Right cardiac atrium (tissue), 5 donors: ENCODE results near the gene UNCX. TPM values are rescaled to one million over a fixed set of nuclear protein-coding genes. Genes with fewer than 3 reads are reported as not detected.
A peak's percentile ranks its signal among the peaks of the same experiment; 100 is the strongest.
"Not testable (repeated sequence)": the region's sequence is repeated elsewhere in the genome, so short reads cannot be mapped to it uniquely, and the experiment has no call there.

Source experiments
- ATAC-seq, 2 donors: fragments of 200-7000 bp; cut with Tn5 transposase; one replicate each; pipeline versions ENCODE4 v1.8.0 to v1.9.1; 2020; ENCODE audit warnings: moderate library complexity in 2 of 2, mild to moderate bottlenecking in 1 of 2
- DNase-seq, 3 donors: peaks; one replicate each; pipeline ENCODE4 v3.0.0-alpha.2; 2020
- H3K27ac ChIP-seq: one replicate; pipeline ENCODE4 v1.5.1; 2013; ENCODE audit warnings: mild to moderate bottlenecking, low read length, control low read depth, moderate library complexity
- H3K27me3 ChIP-seq: one replicate; pipeline ENCODE4 v1.6.1; 2013; ENCODE audit not compliant: control insufficient read depth, insufficient read depth
- H3K4me1 ChIP-seq: one replicate; pipeline ENCODE4 v1.6.1; 2013; ENCODE audit warnings: low read length; ENCODE audit not compliant: control insufficient read depth, insufficient read depth
- H3K4me3 ChIP-seq: one replicate; pipeline ENCODE4 v1.5.1; 2013; ENCODE audit warnings: low read length, control low read depth
- H3K9me3 ChIP-seq: one replicate; pipeline ENCODE4 v1.6.1; 2013; ENCODE audit warnings: low read length; ENCODE audit not compliant: control insufficient read depth
- WGBS: extraction: QIAGEN DNeasy Blood & Tissue Kit; methylation state at CpG from one replicate; pipeline ENCODE4 v1.1.7; 2013; 5-methylcytosine and 5-hydroxymethylcytosine counted together
- intact Hi-C, 4 donors: fragments of 100-400 bp; cut with DNase I; formaldehyde crosslinking; loops; one replicate each; pipeline versions ENCODE4 v1.11.0 to v1.14.0; 2022 to 2023
- polyA plus RNA-seq: library from polyadenylated mRNA; stranded (reverse); fragments of 200-250 nt; gene quantifications from one replicate; pipeline ENCODE4 v1.2.3, GENCODE V29; 2013
- total RNA-seq, 4 donors: library from RNA; stranded (reverse); fragmentation: NEBNext Ultra II Directional; extraction: Animal tissue kit (Norgen Biotek cat#: 25700); gene quantifications; one replicate each; pipeline ENCODE4 v1.2.1, GENCODE V29; 2021
- donor health status: healthy with polysubstance abuse.
- donor health status: DM: no; HTN: yes; CAD: no.
- donor health status: DM: no; HTN: no; CAD: no.
- donor health status: DM: no; HTN: yes; CAD: no; lungs with severe emphysema.
- donor health status: DM: yes; HTN: yes; CAD: no.

Gene UNCX
- total and polyA plus RNA-seq, 5 donors, result not detected

- Histone ChIP-seq H3K9me3 (no peaks in the 10 kb centered on the region), H3K27ac (no peak overlapping the region), H3K4me3 (no peak overlapping the region), H3K27me3 (no peaks in the 10 kb centered on the region), H3K4me1 (no peaks in the 10 kb centered on the region)
- DNase-seq (no peak), ATAC-seq (no peak)
- 83% methylated on average over 15 of the region's 15 CpGs for WGBS
- intact Hi-C loops, result no loop called here
These were observed 30.8 kb upstream of the UNCX start for GRCh38 chr7:1201916-1202315.

- intact Hi-C loops, ATAC-seq, H3K4me1 ChIP-seq, H3K4me3 ChIP-seq, H3K27ac ChIP-seq, H3K27me3 ChIP-seq, DNase-seq, H3K9me3 ChIP-seq: not testable (repeated sequence)
- WGBS, result 93% methylated on average over 6 of the region's 6 CpGs
These were observed 29.8 kb upstream of the UNCX start for GRCh38 chr7:1202914-1203313.

GRCh38 chr7:1204460-1205140 lies 28.1 kb upstream of the UNCX start:
- H3K9me3 ChIP-seq, result no peaks in the 10 kb centered on the region
- intact Hi-C loops, result no loop called here
- WGBS, result 54% methylated on average over 19 of the region's 19 CpGs
- no peaks in the 10 kb centered on the region for H3K27me3 ChIP-seq
- ATAC-seq, result no peak
- H3K27ac ChIP-seq, result no peak overlapping the region
- peak in 1 of 3 donors; percentile 62 for DNase-seq
- no peak overlapping the region for H3K4me3 ChIP-seq
- H3K4me1 ChIP-seq, result no peaks in the 10 kb centered on the region

DNA sequence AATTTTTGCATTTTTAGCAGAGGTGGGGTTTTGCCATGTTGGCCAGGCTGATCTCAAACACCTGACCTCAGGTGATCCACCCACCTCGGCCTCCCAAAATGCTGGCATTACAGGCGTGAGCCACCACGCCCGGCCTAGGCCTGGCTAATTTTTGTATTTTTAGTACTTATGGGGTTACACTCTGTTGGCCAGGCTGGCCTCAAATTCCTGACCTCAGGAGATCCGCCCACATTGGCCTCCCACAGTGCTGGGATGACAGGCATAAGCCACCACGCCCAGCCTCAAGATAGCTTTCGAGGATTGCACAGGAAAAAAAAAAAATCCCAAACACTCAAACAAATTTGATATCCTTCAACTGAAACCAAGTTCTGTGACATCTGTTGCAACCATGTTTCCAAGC lies 26.9 kb upstream of the UNCX start:
- DNase-seq, H3K27me3 ChIP-seq, H3K9me3 ChIP-seq, H3K4me1 ChIP-seq, ATAC-seq, H3K27ac ChIP-seq, H3K4me3 ChIP-seq, intact Hi-C loops: not testable (repeated sequence)
- WGBS, result 86% methylated on average over 7 of the region's 7 CpGs

DNA sequence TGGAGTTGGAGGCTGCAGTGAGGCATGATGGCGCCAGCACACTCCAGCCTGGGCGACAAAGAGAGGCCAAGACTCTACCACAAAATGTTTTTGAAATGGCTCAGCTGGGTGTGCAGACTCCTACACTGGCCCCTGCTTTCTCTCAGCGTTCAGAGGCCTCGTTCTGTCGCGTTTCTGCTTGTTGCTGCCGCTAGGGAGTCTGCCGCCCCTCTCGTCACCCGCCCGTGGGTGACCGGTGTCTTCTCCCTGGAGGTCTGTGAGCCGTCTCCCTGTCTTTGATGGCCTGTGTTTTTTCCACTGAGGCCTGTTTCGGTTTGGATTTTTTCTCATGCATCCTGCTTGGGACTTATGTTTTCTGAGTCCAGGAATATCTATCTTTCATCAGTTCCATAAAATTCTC lies 23.6 kb upstream of the UNCX start:
- intact Hi-C loops, result no loop called here

GRCh38 chr7:1210321-1210978 lies 22.2 kb upstream of the UNCX start:
- peak in 1 of 2 donors; percentile 35 for ATAC-seq
- H3K27me3 ChIP-seq, result no peaks in the 10 kb centered on the region
- no peak overlapping the region for H3K4me3 ChIP-seq
- no peak overlapping the region for H3K27ac ChIP-seq
- no peaks in the 10 kb centered on the region for H3K9me3 ChIP-seq
- WGBS, result 8% methylated on average over 18 of the region's 18 CpGs
- peak in 2 of 3 donors; percentile 36 to 65 for DNase-seq
- H3K4me1 ChIP-seq, result no peaks in the 10 kb centered on the region
- intact Hi-C loops, result no loop called here

More for the DNA sequence above, 23.6 kb upstream of the UNCX start:
- ATAC-seq (no peak), DNase-seq (peak in 1 of 3 donors; percentile 18)
- no peaks in the 10 kb centered on the region for H3K27me3 ChIP-seq
- H3K9me3 ChIP-seq, result no peaks in the 10 kb centered on the region
- WGBS, result 76% methylated on average over 14 of the region's 14 CpGs
- H3K4me1 ChIP-seq, result no peaks in the 10 kb centered on the region
- no peak overlapping the region for H3K4me3 ChIP-seq
- no peak overlapping the region for H3K27ac ChIP-seq

DNA sequence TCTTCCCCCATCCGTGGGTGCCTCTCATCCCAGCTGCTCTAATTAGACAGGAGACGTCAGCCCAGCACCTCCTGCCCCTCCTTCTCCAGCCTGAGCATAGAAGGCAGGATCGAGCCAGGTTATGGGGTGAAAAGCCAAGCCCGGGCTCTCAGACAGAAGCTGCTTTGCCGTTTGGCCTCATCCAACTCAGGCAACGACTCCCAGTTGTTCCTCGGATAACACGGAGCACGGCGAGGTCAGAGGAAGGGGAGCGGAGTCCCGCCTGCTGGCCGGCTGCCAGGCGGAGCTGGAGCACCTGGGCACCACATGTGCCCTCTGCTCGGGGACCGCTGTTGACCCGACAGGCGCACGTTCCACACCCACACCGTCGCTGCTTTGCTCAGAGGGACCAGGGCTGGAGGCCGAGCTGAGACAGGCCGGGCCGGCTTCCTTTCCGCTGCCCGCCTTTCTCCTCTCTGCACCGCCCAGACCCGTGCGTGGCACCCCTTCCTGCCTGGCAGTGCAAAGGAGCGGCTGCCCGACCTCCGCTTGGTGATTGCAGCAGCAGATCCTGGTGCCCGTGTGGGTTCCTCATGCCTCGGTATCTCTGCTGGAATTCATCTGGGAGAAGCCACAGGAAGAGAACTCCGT lies 21.6 kb upstream of the UNCX start:
- DNase-seq, result peak in 1 of 3 donors; percentile 49
- H3K4me3 ChIP-seq, result no peak overlapping the region
- H3K27ac ChIP-seq, result no peak overlapping the region
- no peaks in the 10 kb centered on the region for H3K27me3 ChIP-seq
- no peaks in the 10 kb centered on the region for H3K9me3 ChIP-seq
- peak; percentile 41 to 70 for ATAC-seq
- intact Hi-C loops, result no loop called here
- 30% methylated on average over 35 of the region's 35 CpGs for WGBS
- no peaks in the 10 kb centered on the region for H3K4me1 ChIP-seq

GRCh38 chr7:1211611-1212010 lies 21.1 kb upstream of the UNCX start:
- DNase-seq, result peak in 1 of 3 donors; percentile 43
- Histone ChIP-seq H3K27me3 (no peaks in the 10 kb centered on the region), H3K4me3 (no peak overlapping the region), H3K9me3 (no peaks in the 10 kb centered on the region), H3K4me1 (no peaks in the 10 kb centered on the region), H3K27ac (no peak overlapping the region)
- intact Hi-C loops, result no loop called here
- WGBS, result 73% methylated on average over 11 of the region's 11 CpGs
- ATAC-seq, result peak in 1 of 2 donors; percentile 16

DNA sequence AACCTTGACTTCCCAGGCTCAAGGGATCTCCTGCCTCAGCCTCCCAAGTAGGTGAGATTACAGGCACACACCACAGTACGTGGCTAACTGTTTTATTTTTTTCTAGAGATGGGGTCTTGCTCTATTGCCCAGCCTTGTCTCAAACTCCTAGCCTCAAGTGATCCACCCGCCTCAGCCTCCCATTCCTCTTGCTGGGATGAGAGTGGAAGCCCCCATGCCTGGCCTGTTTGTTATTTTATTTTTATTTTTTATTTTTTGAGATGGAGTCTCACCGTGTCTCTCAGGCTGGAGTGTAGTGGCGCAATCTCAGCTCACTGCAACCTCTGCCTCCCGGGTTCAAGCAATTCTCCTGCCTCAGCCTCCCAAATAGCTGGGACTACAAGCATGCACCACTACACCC lies 20.6 kb upstream of the UNCX start:
- intact Hi-C loops, H3K27me3 ChIP-seq: not testable (repeated sequence)
- 91% methylated on average over 5 of the region's 5 CpGs for WGBS

GRCh38 chr7:1214516-1214915 lies 18.2 kb upstream of the UNCX start:
- H3K27ac ChIP-seq, result no peak overlapping the region
- no peak overlapping the region for H3K4me3 ChIP-seq
- WGBS, result 73% methylated on average over 18 of the region's 18 CpGs
- H3K9me3 ChIP-seq, result no peaks in the 10 kb centered on the region
- H3K4me1 ChIP-seq, result no peaks in the 10 kb centered on the region
- ATAC-seq (no peak), DNase-seq (no peak)
- H3K27me3 ChIP-seq, result no peaks in the 10 kb centered on the region
- intact Hi-C loops, result no loop called here

More for the DNA sequence above, 20.6 kb upstream of the UNCX start:
- H3K27ac ChIP-seq, H3K4me1 ChIP-seq, H3K9me3 ChIP-seq, H3K4me3 ChIP-seq, ATAC-seq, DNase-seq: not testable (repeated sequence)

DNA sequence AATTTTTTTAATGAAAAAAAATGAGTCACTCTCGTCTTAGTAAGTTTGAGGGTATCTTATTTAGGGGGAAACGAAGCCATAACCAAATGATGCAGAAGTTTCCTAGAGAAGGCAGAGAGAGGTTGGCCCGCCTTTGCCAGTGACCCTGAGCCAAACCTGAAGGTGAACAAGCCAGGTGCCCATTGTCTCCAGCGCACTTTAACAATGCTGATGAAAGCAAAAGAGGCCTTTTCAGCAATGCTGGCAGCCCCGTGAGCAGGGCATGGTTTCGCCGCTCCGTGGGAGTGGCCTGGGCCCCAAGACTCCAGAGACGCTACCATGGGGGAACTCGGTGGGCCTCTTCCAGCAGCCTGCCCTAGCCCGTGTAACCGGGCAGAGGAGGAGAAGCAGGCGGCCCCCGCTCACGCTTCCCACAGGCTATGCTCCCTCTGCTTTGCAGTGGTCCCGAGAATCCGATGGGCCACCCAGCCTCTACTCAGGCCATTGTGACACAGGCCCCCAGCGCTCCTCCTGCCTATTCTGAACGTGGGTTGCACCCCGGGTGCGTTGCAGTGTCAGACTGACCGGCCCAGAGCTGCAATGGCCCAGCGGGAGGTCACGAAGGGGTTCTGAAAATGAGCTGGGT lies 14.0 kb upstream of the UNCX start:
- ATAC-seq (peak in 1 of 2 donors; percentile 19), DNase-seq (no peak)
- no peaks in the 10 kb centered on the region for H3K9me3 ChIP-seq
- no peaks in the 10 kb centered on the region for H3K4me1 ChIP-seq
- intact Hi-C loops, result no loop called here
- H3K27ac ChIP-seq, result no peak overlapping the region
- no peaks in the 10 kb centered on the region for H3K27me3 ChIP-seq
- 68% methylated on average over 24 of the region's 24 CpGs for WGBS
- H3K4me3 ChIP-seq, result no peak overlapping the region
